Subcutaneous abdominal adipose tissue (tissue), 5 donors: Measurements from ENCODE around the gene SGIP1.
"Not testable (repeated sequence)": the region's sequence is repeated elsewhere in the genome, so short reads cannot be mapped to it uniquely, and the experiment has no call there.

Experiments
- H3K27ac ChIP-seq: one replicate; pipeline ENCODE4 v1.7.0; 2013; ENCODE audit warnings: low read depth, mild to moderate bottlenecking, inconsistent platforms, low read length, moderate library complexity
- H3K27me3 ChIP-seq, 5 donors: one replicate each; pipeline ENCODE4 v1.7.0; 2013; ENCODE audit warnings: low read length in 5 of 5, inconsistent platforms in 1 of 5; ENCODE audit not compliant: control insufficient read depth in 5 of 5, insufficient read depth in 4 of 5
- H3K36me3 ChIP-seq, 5 donors: one replicate each; pipeline ENCODE4 v1.7.0; 2013; ENCODE audit warnings: low read length in 5 of 5; ENCODE audit not compliant: control insufficient read depth in 5 of 5, insufficient read depth in 5 of 5
- H3K4me1 ChIP-seq, 5 donors: one replicate each; pipeline ENCODE4 v1.7.0; 2013; ENCODE audit warnings: low read length in 5 of 5, mild to moderate bottlenecking in 3 of 5, moderate library complexity in 1 of 5; ENCODE audit not compliant: control insufficient read depth in 5 of 5, insufficient read depth in 5 of 5
- H3K4me3 ChIP-seq, 5 donors: one replicate each; pipeline ENCODE4 v1.7.0; 2013; ENCODE audit warnings: low read length in 5 of 5, low read depth in 1 of 5
- H3K9ac ChIP-seq, 5 donors: one replicate each; pipeline ENCODE4 v1.7.0; 2013; ENCODE audit warnings: low read length in 5 of 5, mild to moderate bottlenecking in 4 of 5, moderate library complexity in 3 of 5
- H3K9me3 ChIP-seq, 5 donors: one replicate each; pipeline ENCODE4 v1.7.0; 2013; ENCODE audit warnings: low read length in 5 of 5; ENCODE audit not compliant: control insufficient read depth in 5 of 5
- donor health status: healthy.
- donor health status: healthy.
- donor health status: healthy.
- donor health status: healthy.
- donor health status: healthy.

The SGIP1 gene

DNA sequence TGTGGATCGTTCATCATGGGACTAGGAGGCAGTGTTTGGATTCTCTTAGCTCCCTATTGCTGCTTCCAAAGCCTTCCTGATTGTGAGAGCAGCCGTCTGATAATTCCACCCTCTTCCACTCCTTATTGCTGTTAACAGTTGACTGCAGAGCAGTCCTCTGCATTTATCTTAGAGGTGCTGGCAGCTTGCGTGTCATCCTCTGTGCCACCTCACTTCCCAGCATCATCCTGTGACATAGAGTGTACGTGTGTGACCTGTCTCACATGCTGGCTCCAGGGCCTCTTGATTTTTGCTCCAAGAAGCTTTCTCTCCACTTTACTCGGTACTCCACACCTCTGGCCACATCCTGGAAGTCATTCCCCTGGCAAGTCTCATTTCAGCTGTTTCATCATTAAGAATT, 165.3 kb downstream of the SGIP1 start:
- Histone ChIP-seq H3K36me3 (no peaks in the 10 kb centered on the region), H3K9me3 (no peaks in the 10 kb centered on the region), H3K4me1 (peaks cover 0 to 6% (median 4%) of the 10 kb centered on the region in 5 donors), H3K27me3 (no peaks in the 10 kb centered on the region), H3K27ac (no peak overlapping the region), H3K4me3 (no peak overlapping the region), H3K9ac (no peak overlapping the region)

DNA sequence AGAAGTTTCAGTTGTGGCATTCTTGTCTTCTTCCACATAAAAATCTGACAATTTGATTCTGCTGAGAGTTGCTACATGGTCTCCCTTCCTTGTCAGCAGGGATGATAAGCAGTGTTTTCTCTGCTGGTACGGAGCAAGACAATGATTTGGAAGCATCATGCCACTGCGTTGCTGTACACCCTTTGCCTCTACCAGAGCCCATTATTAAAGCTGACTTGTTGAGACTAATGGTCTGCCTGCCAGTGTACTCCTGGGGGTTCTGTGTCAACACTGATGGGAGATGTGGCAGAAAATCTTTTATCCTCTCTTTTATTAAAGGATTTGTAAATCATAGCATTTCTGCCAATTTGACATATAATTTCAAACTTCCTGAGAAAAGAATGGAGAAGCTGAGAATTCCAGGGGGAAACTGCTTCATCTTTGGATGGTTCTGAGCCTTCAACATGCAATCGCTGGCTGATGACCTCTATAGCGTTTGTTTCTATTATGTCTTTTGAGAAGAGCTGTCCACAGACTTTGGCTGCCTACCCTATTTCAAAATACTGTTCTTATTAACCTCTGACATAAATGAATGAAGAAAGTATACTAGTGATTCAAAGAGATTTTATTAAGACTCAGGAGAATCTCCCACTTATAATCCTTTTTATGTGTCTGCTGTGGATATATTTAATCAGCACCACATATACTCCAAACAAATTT, 170.4 kb downstream of the SGIP1 start:
- Histone ChIP-seq H3K36me3 (no peaks in the 10 kb centered on the region), H3K9ac (no peak overlapping the region), H3K27ac (peak overlapping the region; percentile 32), H3K27me3 (no peaks in the 10 kb centered on the region), H3K4me1 (peaks cover 0 to 19% (median 11%) of the 10 kb centered on the region in 5 donors), H3K9me3 (no peaks in the 10 kb centered on the region), H3K4me3 (peak overlapping the region in 1 of 5 donors; percentile 7)

DNA sequence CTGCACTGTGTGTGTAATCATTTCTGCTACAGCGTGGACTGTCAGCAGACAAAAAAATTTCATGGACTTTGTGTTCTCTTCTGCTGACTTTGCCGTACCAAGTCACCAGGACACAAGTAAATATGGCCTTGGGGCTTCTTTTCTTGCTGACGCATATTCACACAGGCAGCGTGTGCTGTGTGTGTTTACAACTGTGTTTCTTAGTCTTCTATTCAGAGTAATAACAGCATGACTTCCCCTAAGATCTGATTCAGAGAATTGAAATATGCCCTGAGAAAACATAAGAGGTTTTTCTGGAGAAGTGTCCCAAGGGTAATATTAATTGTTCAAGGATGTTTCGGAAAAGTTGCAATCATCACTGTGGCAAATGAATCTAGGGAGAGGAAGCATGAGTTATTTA, 171.2 kb downstream of the SGIP1 start:
- H3K9ac ChIP-seq = no peak overlapping the region
- H3K9me3 ChIP-seq = no peaks in the 10 kb centered on the region
- H3K27ac ChIP-seq = peak overlapping the region; percentile 32
- H3K36me3 ChIP-seq = no peaks in the 10 kb centered on the region
- H3K4me1 ChIP-seq = peaks cover 0 to 19% (median 11%) of the 10 kb centered on the region in 5 donors
- no peak overlapping the region for H3K4me3 ChIP-seq
- no peaks in the 10 kb centered on the region for H3K27me3 ChIP-seq

DNA sequence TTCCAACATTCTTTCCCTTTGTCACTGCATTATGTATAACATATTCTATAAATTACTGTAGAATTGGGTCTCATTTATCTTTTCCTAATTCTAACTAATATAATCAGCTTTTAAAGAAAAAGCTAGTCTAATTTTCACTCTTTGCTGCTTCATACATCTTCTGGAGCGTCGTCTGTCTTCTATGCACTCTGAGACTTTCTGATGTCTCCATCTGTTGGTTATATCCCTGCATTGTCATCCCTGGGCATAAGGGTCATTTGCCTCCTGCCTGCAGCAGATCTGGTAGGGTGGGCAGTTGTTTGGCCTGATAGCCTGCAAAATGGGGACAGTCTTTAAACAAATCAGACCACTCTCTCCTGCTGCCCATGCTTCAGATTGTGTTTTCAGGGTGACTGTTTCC, 177.5 kb downstream of the SGIP1 start:
- H3K27ac ChIP-seq = no peak overlapping the region
- H3K9me3 ChIP-seq = no peaks in the 10 kb centered on the region
- no peaks in the 10 kb centered on the region for H3K36me3 ChIP-seq

DNA sequence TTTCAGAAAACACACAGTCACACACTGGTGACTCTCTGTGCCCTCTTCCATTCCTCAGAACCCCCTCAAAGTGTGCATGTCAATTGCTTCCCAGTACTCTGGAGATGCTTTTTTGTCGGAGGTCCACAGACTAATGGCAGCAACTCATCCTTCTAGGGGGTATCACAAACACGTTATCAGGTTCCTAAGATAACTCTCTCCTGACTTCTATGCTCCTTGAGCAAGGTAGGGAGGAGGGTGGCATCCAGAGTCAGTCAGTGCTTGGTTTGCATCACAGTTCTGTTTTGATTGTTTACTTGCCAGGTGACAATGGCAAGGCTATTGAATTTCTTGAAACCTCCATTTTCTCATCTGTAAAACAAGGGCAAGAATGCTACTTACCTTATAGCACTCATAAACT, 178.9 kb downstream of the SGIP1 start:
- Histone ChIP-seq H3K9me3 (no peaks in the 10 kb centered on the region), H3K27ac (no peak overlapping the region)

More for the DNA sequence above, 177.5 kb downstream of the SGIP1 start:
- no peaks in the 10 kb centered on the region for H3K27me3 ChIP-seq
- no peaks in the 10 kb centered on the region for H3K4me1 ChIP-seq
- H3K9ac ChIP-seq = no peak overlapping the region
- no peak overlapping the region for H3K4me3 ChIP-seq

DNA sequence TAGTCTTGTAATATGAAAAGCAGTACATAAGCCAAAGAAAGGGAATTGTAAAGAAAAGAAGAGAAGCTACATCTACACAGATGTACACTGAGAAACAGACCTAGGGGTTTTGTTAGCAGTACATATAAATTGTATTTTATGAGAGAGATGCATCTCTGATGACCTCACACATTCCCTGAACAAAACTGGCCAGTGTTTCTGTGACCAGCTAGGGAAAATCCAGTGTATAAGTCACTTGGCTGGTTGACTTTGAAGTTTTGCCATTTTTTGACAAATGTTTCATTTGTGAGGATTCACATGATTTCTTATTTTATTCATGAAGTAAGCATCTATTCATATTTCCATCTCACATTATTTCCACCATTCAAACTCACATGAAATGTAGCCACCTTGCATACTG, 190.0 kb downstream of the SGIP1 start:
- H3K9me3 ChIP-seq = no peaks in the 10 kb centered on the region
- no peak overlapping the region for H3K4me3 ChIP-seq
- H3K4me1 ChIP-seq = peaks cover 2 to 7% (median 4%) of the 10 kb centered on the region in 5 donors
- no peak overlapping the region for H3K9ac ChIP-seq
- H3K36me3 ChIP-seq = no peaks in the 10 kb centered on the region
- H3K27ac ChIP-seq = no peak overlapping the region
- H3K27me3 ChIP-seq = no peaks in the 10 kb centered on the region

More for the DNA sequence above, 178.9 kb downstream of the SGIP1 start:
- H3K9ac ChIP-seq = no peak overlapping the region
- no peaks in the 10 kb centered on the region for H3K27me3 ChIP-seq
- no peaks in the 10 kb centered on the region for H3K36me3 ChIP-seq
- H3K4me3 ChIP-seq = no peak overlapping the region
- no peaks in the 10 kb centered on the region for H3K4me1 ChIP-seq

DNA sequence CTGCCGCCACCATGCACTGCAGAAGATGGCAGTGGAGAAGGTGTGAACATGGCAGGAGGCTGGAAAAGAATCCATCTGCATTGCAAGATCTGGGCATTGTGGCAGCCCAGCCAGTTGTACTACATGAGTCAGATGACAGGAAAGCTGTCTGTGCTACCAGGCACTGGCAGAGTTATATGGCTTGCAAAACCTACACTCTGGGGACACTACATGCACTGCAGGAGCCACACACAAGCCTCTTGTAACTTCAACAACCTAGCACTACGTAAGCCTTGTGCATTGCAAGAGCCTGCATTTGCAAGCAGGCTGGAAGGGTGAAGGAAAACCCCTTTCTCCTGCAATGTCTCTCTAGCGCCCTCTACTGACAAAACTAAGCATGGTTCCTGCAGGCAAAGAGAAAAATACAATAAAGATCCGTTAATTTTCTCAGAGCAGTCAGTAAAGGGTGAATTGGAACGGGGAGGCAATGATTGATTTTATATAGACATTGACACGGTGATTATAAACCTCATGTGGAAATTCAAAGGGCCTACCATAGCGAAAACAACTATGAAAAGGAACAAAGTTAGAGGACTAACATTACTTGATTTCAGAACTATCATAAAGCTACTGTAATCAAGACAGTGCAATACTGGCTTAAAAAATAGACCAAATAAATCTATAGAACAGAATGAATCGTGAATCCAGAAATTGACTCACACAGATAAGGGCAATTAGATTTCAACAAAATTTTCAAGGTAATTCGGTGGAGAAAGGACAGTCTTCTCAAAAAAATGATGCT, 192.1 kb downstream of the SGIP1 start:
- H3K4me3 ChIP-seq = no peak overlapping the region
- H3K36me3 ChIP-seq = no peaks in the 10 kb centered on the region
- no peaks in the 10 kb centered on the region for H3K9me3 ChIP-seq
- H3K27ac ChIP-seq = no peak overlapping the region
- H3K9ac ChIP-seq = no peak overlapping the region
- peaks cover 2 to 7% (median 6%) of the 10 kb centered on the region in 5 donors for H3K4me1 ChIP-seq
- H3K27me3 ChIP-seq = no peaks in the 10 kb centered on the region

DNA sequence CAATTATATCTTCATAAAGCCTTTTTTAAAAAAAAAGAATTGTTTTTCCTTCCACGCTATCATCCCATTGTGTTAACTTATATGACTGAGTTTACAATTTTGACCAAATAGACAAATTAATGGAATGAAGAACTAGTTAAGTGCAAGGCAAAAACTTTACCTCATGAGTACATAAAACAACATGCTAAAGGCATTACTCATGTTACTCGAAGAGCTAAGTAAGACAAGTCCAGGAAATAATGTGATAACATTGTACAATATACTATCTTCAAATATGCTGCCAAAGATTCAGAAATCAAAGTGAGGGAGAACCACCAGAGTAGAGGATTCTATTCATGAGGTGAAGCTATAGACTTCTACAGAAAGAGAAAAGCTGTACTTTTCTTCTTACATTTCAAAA, 194.1 kb downstream of the SGIP1 start:
- no peak overlapping the region for H3K9ac ChIP-seq
- no peaks in the 10 kb centered on the region for H3K27me3 ChIP-seq
- no peak overlapping the region for H3K27ac ChIP-seq
- H3K36me3 ChIP-seq = no peaks in the 10 kb centered on the region
- no peaks in the 10 kb centered on the region for H3K9me3 ChIP-seq
- H3K4me1 ChIP-seq = peaks cover 2 to 7% (median 6%) of the 10 kb centered on the region in 5 donors
- no peak overlapping the region for H3K4me3 ChIP-seq

DNA sequence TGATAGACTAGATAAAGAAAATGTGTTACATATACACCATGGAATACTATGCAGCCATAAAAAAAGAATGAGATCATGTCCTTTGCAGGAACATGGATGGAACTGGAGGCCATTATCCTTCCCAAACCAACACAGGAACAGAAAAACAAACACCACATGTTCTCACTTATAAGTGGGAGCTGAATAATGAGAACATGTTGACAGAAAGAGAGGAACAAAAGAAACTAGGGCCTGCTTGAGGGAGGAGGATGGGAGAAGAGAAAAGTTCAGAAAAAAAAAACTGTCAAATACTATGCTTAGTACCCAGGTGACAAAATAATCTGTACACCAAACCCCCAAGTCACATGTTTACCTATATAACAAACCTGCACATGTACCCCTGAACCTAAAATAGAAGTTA, 194.8 kb downstream of the SGIP1 start:
- not testable (repeated sequence) for H3K4me1 ChIP-seq, H3K9me3 ChIP-seq, H3K4me3 ChIP-seq, H3K27me3 ChIP-seq, H3K9ac ChIP-seq, H3K36me3 ChIP-seq
- H3K27ac ChIP-seq = peak overlapping the region; percentile 14

DNA sequence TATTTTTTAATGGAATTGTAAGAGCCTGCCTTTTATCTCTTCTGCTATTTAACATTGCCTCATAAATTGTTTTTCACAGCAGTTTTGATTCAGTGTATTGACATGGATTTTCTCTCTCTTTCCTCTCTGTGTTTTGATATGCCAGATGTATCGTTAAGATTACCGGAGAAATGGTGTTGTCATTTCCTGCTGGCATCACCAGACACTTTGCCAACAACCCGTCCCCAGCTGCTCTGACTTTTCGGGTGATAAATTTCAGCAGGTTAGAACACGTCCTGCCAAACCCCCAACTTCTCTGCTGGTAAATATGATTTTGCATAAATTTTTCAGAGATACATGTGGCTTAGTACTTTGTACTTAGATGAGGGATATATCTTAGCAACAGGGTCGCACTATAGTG, 195.2 kb downstream of the SGIP1 start:
- peaks cover 2 to 7% (median 6%) of the 10 kb centered on the region in 5 donors for H3K4me1 ChIP-seq
- H3K36me3 ChIP-seq = no peaks in the 10 kb centered on the region
- no peak overlapping the region for H3K9ac ChIP-seq
- H3K27me3 ChIP-seq = no peaks in the 10 kb centered on the region
- H3K4me3 ChIP-seq = no peak overlapping the region
- peak overlapping the region; percentile 14 for H3K27ac ChIP-seq
- no peaks in the 10 kb centered on the region for H3K9me3 ChIP-seq
